ENCODE measurements around the gene MTHFD1L.
"Not testable (repeated sequence)": the region's sequence is repeated elsewhere in the genome, so short reads cannot be mapped to it uniquely, and the experiment has no call there.

The MTHFD1L gene

DNA sequence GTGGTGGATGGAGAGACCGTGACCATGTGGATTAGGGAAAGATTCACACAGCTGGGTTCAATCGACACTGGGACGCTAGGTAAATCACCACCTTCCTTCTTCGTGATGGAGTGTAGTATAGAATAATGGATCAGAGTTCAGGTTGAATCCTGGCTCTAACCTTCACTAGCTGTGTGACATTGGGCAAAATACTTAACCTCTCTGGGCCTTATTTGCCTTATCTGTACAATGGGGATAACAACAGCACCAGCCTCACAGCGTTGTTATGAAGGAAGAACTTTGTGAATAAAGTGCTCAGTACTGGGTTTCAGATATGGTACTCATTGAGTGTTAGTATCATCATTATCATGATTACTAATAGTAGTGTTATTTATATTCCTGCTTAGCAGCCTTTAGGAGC, 248.1 kb downstream of the MTHFD1L start:
- DNase-seq (ENCODE audit: low read depth in 3 of 3, low spot score in 1 of 3), result no peak

DNA sequence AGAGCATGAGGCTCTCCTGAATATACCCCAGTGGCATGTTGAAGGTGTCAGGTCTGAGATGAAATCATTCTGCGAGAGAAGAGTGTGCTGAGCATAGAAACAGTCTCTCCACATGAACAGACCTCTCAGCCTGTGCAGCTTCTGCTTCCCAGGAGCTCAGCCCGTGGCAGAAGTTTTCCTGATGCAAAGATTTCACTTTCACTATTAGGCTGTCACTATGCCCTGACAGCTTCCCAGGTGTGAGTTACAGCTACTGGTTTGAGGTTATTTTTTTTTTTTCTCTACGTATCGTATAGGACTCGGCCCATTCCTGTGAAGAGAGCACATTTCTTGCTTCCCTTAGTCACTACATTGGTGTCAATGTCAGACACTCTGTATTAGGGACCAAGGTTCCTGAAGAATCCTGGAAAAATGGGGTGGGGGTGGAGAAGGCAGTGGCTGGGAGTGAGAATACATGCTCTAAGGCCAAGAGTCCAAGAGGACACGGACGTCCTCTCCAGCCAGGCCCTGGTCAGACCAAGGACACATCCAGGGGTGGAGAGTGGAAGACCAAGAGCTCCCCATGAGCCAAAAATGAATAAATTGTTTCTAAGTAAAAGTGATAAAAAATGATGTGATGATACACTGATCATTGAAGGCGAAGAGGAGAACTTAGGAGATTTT, 253.1 kb downstream of the MTHFD1L start:
- DNase-seq (ENCODE audit: low read depth in 3 of 3, low spot score in 1 of 3), result no peak

GRCh38 chr6:151119823-151120524, 254.5 kb downstream of the MTHFD1L start:
- DNase-seq (ENCODE audit: low read depth in 3 of 3, low spot score in 1 of 3), result no peak

GRCh38 chr6:151121900-151122299, 256.4 kb downstream of the MTHFD1L start:
- no peak for DNase-seq (ENCODE audit: low read depth in 3 of 3, low spot score in 1 of 3)

DNA sequence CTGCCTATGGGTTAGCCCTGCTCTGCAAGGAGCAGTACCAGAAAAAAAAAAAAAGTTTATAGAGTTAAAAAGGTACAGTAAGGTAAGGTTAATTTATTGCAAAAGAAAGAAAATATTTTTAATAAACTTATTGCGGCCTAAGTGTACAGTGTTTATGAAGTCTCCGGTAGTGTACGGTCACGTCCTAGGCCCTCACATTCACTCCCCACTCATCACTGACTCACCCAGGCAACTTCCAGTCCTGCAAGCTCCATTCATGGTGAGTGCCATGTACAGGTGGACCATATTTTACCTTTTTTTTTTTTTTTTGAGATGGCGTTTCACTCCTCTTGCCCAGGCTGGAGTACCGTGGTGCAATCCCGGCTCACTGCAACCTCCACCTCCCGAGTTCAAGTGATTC, 258.1 kb downstream of the MTHFD1L start:
- DNase-seq (ENCODE audit: low read depth in 3 of 3, low spot score in 1 of 3), result not testable (repeated sequence)

GRCh38 chr6:151125242-151125641, 259.7 kb downstream of the MTHFD1L start:
- not testable (repeated sequence) for DNase-seq (ENCODE audit: low read depth in 3 of 3, low spot score in 1 of 3)

DNA sequence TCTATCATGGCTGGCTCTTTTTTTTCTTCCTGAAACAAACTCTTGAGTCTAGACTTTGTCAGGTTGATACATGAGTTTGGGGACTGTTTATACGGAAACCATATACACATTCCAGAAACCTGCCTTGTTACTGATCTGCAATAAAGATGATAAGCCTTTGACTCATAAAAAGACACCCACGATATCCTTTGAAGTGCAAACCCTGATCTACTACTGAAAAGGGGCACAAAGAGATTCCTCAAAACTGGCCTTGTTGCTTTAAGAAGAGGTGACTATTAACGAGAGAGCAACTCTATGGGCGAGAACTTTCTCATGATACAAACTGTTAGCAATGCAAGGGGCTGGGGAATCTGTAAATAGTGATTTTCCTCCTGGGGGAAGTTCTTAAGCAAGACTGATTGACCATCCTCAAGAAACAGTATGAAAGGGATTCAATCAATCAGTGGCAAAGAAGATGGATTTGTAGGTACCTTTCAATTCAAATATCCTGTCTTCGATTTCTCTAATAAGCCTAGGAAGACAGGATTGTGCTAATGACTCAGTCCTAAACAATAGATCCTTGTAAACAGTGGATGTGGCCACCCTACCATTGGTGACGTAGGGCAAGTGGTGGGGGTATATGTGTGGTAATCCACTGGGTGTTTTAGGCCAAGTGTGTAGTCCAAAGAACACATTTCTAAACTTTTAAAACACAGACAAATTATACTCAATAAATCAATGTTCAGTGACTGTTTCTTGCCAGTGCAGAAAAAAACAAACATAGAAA, 260.3 kb downstream of the MTHFD1L start:
- not testable (repeated sequence) for DNase-seq (ENCODE audit: low read depth in 3 of 3, low spot score in 1 of 3)

DNA sequence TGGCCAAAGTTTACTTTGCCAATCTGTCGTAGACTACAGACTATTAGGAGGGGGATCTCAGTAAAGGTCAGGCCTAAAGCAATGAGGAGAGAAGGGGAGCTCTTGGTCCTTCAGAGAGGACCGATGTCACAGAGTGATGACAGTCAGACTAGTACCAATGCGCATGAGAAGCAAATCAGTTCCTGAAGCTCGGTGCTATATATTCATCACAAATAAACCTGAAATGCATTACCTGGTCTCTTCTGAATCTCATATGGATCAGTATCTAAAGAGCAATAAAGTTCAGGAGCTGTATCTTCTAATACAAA, 260.9 kb downstream of the MTHFD1L start:
- not testable (repeated sequence) for DNase-seq (ENCODE audit: low read depth in 3 of 3, low spot score in 1 of 3)

- DNase-seq (ENCODE audit: low read depth in 3 of 3, low spot score in 1 of 3), result not testable (repeated sequence)
Observed at GRCh38 chr6:151127133-151127798, 261.8 kb downstream of the MTHFD1L start.

GRCh38 chr6:151128763-151129370, 263.4 kb downstream of the MTHFD1L start:
- no peak for DNase-seq (ENCODE audit: low read depth in 3 of 3, low spot score in 1 of 3)

GRCh38 chr6:151130329-151130728, 264.8 kb downstream of the MTHFD1L start:
- no peak for DNase-seq (ENCODE audit: low read depth in 3 of 3, low spot score in 1 of 3)

DNA sequence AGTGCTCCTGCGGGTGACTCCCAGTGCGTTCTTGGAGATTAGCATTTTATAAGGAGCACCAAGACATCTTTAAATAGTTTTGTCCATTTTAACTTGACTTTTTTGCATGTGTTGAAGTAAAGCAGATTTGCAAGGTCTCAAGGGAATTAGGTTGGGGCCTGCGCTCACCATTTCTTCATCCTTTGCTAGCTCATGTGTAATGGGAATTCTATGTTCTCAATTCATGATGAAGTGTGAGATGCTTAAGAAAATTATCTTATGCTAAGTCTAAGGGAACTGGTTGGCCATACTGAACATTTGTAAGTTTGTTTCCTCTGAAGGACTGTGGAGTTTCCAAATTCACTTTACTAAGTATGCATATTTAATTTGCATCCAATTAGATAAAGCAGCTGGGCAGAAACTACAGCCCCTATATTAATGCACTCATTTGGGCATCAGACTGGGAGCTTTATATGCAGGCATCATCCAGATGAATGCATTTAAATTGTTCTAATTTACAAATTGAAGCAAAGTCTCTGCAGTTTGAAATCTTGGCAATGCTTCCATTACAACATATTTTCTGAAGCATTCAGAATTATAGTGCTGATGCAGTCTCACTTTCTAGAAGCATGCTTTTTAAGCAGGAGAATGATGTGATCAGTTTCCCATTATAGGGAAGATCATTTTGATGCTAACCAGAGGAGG, 266.0 kb downstream of the MTHFD1L start:
- DNase-seq (ENCODE audit: low read depth in 3 of 3, low spot score in 1 of 3), result no peak

GRCh38 chr6:151136141-151136755, 270.7 kb downstream of the MTHFD1L start:
- DNase-seq (ENCODE audit: low read depth in 3 of 3, low spot score in 1 of 3), result no peak

- no peak for DNase-seq (ENCODE audit: low read depth in 3 of 3, low spot score in 1 of 3)
Observed at GRCh38 chr6:151137542-151137941, 272.0 kb downstream of the MTHFD1L start.

DNA sequence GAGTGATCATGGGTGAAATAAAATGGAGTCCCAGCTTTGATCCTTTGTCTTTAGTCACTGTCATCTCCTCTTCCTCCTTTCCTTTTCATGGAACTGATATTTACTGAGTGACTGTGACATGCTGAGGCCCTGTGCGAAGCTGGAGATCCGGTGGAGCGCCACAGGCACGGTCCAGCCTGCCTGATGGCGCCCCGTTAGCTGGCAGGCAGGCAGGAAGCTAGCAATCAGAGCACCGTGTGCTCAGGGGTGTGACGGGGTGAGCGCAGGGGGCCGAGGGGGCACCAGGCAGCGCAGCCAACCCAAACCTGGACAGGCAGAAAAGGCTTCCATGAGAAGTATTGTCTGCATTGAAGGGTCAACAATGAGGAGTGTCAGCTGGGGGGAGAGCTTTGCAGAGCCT, 274.0 kb downstream of the MTHFD1L start:
- no peak for DNase-seq (ENCODE audit: low read depth in 3 of 3, low spot score in 1 of 3)

DNA sequence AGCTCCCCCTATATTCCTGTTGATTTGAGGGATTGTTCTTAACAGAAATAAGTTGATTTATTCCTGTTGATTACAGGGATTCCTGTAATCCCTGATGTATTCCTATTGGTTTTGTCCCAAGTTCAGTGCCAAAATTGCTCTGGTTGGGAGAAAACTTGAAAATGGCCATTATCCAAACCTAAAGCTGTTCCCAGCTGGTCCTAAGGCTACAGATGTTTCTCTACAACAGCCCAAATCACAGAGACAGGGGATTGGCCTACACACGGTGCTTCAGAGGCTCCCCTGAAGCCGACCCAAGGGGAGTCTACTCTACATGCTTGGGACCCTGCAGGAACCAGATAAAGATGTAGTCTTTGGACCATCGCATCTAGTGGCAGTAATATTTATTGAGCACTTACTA, 275.3 kb downstream of the MTHFD1L start:
- DNase-seq (ENCODE audit: low read depth in 3 of 3, low spot score in 1 of 3), result no peak

GRCh38 chr6:151141685-151142084, 276.2 kb downstream of the MTHFD1L start:
- no peak for DNase-seq (ENCODE audit: low read depth in 3 of 3, low spot score in 1 of 3)

- no peak for DNase-seq (ENCODE audit: low read depth in 3 of 3, low spot score in 1 of 3)
Observed at GRCh38 chr6:151142676-151143075, 277.2 kb downstream of the MTHFD1L start.

DNA sequence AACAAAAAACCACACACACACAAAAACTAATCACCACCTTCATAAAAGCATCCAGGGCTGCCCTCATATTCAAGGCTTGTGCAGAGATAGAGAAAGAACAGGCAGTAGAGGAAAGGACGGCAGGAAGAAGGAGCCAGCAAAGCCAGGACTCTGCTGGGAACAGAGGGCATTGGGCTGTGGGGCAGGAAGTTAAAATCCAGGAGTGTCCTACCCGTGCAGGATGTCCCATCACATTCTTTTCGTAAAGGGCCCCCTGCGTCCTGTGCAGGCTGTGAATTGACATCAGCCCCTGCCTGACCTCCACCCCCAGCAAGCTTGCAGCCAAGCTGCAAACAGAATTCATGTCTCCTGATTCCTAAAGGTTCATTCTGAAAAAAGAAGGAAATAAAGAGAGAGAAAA, 277.8 kb downstream of the MTHFD1L start:
- DNase-seq (ENCODE audit: low read depth in 3 of 3, low spot score in 1 of 3), result no peak

GRCh38 chr6:151143806-151144205, 278.3 kb downstream of the MTHFD1L start:
- DNase-seq (ENCODE audit: low read depth in 3 of 3, low spot score in 1 of 3), result no peak
